Stimulated activated CD8-positive, alpha-beta memory T cell treated with anti-CD3 and anti-CD28 coated beads, Interleukin-15, amount 100 ng/mL, for 24 hours (primary cell): ENCODE results near the gene MUC13.

ENCODE experiments used
- DNase-seq: peaks from one replicate; pipeline ENCODE4 v3.0.0-alpha.2; 2020; ENCODE audit warnings: low read depth

The MUC13 gene

GRCh38 chr3:124896824-124897526 is 37.6 kb downstream of the MUC13 start:
- DNase-seq: no peak

DNA sequence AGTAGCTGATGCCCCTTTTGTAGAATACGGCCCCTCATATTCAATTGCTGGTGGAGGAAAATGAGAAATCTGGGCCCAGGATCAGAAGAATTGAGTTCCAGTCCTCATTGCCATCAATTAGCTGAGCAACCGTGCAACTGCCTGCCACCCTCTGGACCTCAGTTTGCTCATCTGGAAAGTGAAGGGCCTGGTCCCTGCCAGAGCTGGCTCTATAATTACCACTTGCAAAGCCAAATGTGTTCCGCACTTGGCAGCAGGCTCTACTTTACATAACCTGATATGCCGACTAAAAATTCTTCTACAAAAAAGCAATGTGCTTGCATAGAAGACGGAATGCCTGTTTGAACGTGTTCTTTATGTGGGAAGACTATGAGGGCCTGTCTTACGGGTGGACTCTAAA is 38.8 kb downstream of the MUC13 start:
- DNase-seq: no peak

DNA sequence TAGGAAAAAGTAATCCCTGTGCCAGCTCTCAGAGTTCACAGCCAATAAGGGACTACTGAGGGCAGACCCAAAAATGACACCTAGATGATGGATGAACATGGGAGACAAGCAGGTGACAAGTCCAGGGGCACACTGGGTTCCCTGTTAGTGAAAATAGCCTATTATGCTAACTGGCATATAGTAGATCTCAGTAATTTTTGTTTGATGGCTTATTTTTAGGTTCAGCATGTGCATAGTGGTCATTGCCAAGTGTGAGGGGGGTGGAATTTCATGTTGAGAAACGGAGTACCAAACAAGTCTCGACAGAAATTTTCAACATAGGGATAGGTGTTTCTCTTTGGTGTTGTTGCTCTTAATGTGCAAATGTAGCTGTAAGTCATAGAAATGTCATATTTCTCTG is 41.0 kb downstream of the MUC13 start:
- no peak for DNase-seq

DNA sequence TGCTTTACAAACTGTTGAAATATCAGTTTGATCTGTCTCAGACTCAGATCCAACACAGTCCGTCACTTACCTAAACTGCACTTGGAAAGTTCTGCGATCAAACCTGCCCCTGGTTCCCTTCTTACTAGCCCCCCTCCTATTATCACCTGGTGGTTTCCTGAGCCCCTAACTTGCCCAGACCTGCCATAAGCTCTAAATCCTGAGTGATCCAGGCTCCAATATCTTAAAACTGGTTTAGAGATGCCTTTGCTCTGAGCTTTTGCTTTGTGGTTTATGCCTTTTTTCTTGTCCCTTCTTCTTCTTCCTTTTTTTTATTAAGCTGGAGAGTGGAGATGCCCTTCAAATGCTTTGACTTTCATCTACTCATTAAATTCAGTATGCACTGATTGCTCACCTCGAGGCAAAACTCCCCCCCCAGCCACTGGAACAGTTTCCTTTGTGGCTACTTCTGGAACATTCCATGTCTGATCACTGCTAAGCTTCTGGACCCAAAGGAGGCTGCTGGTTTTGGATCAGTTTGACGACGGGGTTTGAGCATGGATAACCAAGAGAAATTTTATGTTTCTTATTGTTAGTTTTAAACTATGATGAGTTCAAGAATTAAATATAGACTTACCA is 43.9 kb downstream of the MUC13 start:
- no peak for DNase-seq

GRCh38 chr3:124888482-124889441 is 45.8 kb downstream of the MUC13 start:
- no peak for DNase-seq

DNA sequence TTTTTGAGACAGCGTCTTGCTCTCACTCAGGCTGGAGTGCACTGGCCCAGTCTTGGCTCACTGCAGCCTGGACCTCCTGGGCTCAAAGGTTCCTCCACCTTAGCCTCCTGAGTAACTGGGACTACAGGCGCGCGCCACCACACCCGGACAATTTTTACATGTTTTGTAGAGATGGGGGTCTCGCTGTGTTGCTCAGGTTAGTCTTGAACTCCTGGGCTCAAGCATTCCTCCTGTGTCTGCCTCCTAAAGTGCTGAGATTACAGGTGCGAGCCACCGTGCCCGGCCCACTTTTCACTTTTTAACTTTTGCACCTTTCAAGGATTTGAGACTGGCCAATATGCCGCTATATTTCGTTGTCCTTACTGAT is 46.6 kb downstream of the MUC13 start:
- no peak for DNase-seq

DNA sequence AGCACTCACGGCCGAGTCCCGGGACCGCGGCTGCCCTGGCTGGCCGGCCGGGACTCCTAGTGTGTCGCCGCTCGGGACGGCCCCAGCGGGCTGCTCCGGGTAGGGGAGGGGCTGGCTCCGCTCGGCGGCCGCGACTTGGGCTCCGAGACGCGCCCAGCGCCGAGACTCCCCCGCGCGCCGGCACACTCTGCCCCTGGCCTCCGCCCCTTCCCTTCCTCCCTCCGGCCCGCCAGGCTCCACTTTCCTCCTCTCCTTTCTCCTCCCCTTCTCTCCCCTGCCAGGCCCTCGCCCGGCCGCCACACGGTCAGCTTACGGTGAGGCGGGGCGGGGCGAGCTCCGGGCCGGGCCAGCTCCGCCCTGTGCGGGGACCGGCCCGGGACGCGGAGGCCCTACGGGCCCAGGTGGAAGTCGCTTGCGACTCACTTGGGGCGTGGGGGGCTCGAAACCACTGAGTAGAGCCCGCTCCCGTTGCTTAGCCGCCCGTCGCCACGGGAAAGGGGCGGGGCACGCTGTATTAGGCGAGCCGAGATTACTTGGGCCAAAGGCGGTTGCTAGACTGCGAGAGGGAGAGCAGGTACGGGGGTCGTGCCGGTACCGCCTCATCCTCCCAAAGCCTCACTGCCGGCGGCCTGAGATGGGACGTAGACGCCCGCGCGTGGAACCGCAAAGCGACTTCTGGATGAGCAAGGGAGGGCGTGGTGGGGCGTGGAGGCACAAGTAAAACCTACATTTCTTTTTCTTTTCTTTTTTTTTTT is 47.2 kb downstream of the MUC13 start, which contains the start of gene ITGB5:
Gene ITGB5, minus strand, starts transcription at position 189 of the 755 bp plus-strand sequence. CDS start 365 bp downstream, outside the sequence.
- DNase-seq: no peak

DNA sequence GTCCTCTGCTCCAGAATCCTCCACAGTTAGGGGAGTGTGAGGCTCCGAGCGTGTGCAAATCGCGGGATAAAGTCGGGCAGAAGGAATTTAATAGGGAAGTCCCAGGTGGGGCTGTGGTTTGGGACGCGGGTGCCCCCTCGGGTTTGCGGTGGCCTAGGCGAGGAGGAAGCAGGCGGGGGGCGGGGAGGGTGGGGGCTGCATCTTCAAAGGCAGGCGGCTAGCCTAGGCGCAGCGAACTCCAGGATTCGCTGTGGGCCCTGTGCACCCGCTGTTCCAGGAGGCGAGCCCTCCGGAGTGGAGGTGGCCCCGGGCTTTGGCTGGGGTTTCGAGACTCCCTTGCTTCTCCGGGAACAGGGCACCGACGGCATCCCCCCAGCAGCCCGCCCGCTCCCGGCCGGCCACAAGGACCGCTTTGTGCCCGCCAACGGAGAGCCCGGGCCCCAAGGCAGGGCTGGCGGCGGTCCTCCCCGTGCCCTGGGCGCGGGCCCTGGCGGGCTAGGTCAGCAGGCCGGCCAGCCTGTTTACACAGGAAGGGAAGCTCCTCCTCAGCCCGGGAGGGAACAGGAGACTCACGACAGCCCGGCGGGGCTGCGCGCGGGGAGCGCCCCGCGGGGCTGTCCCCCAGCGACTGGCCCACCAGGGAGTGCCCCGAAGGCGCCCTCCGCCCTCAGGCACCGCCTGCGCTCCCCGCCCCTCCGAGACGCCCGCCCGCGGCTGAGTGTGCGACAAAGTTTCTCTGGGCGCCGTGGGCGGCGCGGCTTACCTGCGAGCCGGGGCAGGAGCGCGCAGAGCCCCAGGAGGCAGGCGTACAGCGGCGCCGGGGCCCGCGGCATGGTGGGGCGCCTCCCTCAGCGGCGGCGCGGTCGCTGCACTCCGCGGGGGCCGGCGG is 48.1 kb downstream of the MUC13 start:
- DNase-seq: no peak

GRCh38 chr3:124885466-124886167 is 48.9 kb downstream of the MUC13 start:
- DNase-seq: no peak

GRCh38 chr3:124884474-124885101 is 50.0 kb downstream of the MUC13 start:
- DNase-seq: no peak

GRCh38 chr3:124883766-124884473 is 50.6 kb downstream of the MUC13 start:
- no peak for DNase-seq

GRCh38 chr3:124882816-124883747 is 51.5 kb downstream of the MUC13 start:
- no peak for DNase-seq

- no peak for DNase-seq
Measured at GRCh38 chr3:124881976-124882697, 52.4 kb downstream of the MUC13 start.

- DNase-seq: no peak
Measured at GRCh38 chr3:124879337-124879680, 55.2 kb downstream of the MUC13 start.

DNA sequence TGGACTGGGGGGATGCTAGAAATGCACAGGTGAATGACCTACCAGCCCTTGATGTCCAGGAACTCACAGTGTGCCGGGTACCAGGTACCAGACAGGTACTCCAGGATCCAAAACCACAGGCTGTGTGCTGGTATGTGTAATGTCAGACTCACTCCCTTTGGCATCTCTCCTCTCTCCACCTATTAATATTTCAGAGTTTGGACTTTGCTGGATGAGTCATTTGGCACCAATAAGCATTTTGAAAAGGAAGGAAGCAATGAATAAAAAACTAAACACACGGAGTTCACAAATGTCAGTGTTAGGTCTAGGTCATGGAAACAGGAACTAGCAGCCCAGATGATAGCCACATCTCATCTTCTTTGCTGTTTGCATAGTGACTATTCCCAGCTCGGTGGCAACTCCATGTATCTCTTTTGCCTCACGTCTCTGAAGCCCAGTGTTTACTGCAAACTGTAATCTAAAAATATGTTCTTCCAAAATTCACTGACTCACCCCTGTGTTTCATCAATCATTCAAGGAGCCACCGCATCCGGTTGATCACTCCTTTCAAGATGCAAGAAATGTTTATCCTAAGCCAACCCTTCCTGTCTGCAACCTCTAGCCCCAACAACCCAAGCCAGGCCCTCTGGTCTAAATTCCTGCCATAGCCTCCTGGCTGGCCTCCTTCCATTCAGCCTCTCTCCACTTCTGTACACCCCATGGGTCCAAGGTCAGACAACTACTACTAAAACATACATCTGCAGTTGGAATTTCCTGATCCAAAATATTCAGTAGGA is 55.8 kb downstream of the MUC13 start:
- no peak for DNase-seq

DNA sequence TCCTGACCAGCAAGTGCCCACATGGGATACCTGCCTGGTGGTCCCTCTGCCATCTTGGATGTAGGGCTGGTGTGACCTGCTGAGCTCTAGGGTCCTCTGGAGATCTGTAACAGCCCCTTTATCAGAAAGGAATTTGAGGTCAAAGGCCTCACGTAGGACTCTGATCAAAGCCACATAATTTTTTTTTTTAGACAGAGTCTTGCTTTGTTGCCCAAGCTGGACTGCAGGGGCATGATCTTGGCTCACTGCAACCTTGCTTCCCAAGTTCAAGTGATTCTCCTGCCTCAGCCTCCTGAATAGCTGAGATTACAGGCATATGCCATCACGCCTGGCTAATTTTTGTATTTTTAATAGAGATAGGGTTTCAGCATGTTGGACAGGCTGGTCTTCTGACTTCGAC is 56.9 kb downstream of the MUC13 start:
- no peak for DNase-seq

DNA sequence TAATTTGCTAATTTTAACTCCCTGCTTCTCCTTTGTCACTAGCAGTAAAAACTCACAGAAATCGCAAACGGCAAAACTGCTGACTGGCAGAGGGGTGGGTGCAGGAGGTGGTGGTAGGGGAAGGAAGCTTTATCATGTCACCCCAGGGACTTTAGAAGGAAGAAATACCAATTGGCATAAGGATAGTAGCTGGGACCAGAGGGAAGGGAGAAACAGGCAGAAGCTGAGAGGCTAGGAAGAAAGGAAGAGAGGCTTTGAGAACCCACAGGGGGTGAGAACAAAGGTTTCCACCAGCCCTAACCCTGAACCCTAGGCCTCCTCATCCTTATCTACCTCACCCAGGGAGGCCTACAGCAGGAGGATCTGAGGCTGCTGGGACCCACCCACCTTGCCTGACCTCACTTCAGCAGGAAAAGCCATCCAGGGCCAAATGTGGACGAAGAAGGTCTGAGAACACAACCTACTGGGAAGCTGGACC is 58.1 kb downstream of the MUC13 start:
- DNase-seq: no peak
